ENCODE results near the gene SRD5A1. TPM values are rescaled to one million over a fixed set of nuclear protein-coding genes. Genes with fewer than 3 reads are reported as not detected.

SRD5A1 gene
- total RNA-seq, 1 donor from 2014 or later = 8.0 TPM

DNA sequence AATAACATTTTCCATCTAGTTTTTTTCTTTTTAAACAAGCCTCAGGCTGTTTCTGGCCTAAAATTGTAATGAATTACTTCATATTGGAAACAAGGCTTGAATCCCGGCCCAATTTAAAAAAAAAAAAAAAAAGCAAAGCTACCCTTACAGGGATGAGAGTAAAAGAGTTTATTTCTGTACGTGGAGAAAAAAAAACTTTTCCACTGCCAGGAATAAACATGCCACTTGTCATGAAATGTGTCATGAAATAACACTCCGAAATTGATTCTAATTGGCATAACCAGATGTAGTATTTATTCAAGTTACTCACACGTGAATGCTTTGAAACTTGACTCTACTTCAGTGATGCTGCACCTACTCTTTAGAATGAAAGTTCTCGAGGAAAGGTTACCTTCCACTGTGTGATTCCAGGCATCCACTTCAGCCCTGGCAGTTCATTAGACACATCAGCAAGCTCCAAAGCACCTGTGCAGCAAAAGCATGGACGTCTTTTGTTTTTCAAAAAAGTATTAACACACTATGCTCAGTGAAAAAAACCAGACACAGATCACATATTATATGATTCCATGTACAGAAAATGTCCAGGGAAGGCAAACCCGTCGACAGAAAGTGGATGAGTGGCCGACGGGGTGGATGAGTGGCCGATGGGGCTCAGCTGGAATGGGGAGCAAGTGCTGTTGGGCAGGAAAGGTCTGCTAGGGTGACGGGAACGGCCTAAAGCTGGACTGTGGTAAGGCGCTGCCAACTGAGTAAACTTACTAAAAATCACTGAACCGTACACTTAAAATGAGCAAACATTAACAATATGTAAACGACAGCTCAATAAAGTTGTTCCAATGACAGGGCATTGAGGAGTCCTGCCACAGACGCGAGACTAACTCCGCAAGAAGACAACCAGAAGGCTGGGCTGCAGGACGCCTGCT is 21.6 kb upstream of the SRD5A1 start:
- Histone ChIP-seq H3K4me3 (no peak overlapping the region), H3K27ac (no peak overlapping the region), H3K27me3 (no peaks in the 10 kb centered on the region), H3K9me3 (no peaks in the 10 kb centered on the region), H3K36me3 (peaks cover 99% of the 10 kb centered on the region), H3K4me1 (no peaks in the 10 kb centered on the region)
- DNase-seq (no peak), ATAC-seq (no peak)
- intact Hi-C loops (cut with DNase I) = no loop called here
- TF ChIP-seq, protein P1, sequence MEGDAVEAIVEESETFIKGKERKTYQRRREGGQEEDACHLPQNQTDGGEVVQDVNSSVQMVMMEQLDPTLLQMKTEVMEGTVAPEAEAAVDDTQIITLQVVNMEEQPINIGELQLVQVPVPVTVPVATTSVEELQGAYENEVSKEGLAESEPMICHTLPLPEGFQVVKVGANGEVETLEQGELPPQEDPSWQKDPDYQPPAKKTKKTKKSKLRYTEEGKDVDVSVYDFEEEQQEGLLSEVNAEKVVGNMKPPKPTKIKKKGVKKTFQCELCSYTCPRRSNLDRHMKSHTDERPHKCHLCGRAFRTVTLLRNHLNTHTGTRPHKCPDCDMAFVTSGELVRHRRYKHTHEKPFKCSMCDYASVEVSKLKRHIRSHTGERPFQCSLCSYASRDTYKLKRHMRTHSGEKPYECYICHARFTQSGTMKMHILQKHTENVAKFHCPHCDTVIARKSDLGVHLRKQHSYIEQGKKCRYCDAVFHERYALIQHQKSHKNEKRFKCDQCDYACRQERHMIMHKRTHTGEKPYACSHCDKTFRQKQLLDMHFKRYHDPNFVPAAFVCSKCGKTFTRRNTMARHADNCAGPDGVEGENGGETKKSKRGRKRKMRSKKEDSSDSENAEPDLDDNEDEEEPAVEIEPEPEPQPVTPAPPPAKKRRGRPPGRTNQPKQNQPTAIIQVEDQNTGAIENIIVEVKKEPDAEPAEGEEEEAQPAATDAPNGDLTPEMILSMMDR (IDR thresholded peaks at IDR 0.05) = no peak

DNA sequence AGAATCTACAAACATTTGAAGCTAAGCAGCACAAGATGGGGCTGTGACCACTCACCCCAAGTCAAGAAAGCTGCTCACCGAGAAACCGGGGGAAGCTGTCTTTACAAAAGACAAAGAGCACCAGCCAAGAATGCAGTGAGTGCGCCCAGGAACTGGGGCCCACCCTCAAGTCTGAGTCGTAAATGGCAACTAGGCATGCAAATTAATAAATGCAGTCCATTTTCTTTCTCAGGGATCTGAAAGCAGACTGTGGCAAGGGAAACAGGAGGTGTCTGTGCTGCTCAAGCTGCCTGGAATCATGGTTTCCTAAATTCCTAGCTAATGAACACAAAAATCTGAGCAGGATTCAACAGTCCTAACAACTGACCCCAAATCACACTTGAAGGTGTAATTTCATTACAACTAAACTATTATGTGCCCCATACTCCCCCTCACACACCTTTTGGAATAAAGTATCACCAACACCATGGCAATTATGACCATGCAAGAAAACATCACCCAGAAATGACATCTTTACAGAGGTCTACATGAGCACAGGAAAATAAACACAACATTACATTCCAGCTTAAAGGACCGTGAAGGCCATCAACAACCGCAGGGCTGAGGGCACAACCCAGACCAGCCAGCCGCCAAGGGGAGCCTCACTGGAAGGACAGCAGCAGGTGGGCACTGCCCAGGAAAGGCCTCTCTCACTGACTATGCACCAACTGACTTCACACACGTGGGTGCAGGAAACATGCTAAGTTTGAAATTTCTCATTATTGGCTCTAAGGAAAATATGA is 18.0 kb upstream of the SRD5A1 start:
- TF ChIP-seq, protein P1 (IDR thresholded peaks at IDR 0.05) = no peak
- ATAC-seq = no peak
- H3K27me3 ChIP-seq = no peaks in the 10 kb centered on the region
- intact Hi-C loops (cut with DNase I) = no loop called here
- H3K36me3 ChIP-seq = peaks cover 100% of the 10 kb centered on the region
- no peaks in the 10 kb centered on the region for H3K9me3 ChIP-seq
- no peak overlapping the region for H3K4me3 ChIP-seq
- H3K4me1 ChIP-seq = no peaks in the 10 kb centered on the region
- no peak for DNase-seq
- no peak overlapping the region for H3K27ac ChIP-seq

DNA sequence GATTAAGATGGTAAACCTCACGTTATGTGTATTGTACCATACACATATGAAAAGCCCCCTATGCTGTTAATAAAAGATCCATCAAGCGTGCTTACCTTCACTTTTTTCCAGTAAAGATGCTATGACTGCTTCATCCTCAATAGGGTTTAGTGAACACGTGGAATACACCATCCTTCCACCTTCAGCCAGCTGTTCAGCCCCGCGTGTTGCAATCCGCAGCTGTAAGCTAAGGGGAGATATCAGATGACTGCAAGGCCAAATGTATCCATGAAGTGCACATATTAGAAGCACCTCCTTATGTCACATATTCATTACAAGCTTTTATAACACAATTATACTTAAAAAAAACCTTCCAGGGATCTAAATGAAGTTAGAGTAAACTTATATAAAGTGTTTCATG is 16.6 kb upstream of the SRD5A1 start:
- H3K4me1 ChIP-seq = no peaks in the 10 kb centered on the region
- ATAC-seq (no peak), DNase-seq (no peak)
- TF ChIP-seq, protein P1 (IDR thresholded peaks at IDR 0.05) = no peak
- no peak overlapping the region for H3K27ac ChIP-seq
- H3K36me3 ChIP-seq = peaks cover 100% of the 10 kb centered on the region
- H3K4me3 ChIP-seq = no peak overlapping the region
- no peaks in the 10 kb centered on the region for H3K27me3 ChIP-seq
- no peaks in the 10 kb centered on the region for H3K9me3 ChIP-seq
- intact Hi-C loops (cut with DNase I) = no loop called here

DNA sequence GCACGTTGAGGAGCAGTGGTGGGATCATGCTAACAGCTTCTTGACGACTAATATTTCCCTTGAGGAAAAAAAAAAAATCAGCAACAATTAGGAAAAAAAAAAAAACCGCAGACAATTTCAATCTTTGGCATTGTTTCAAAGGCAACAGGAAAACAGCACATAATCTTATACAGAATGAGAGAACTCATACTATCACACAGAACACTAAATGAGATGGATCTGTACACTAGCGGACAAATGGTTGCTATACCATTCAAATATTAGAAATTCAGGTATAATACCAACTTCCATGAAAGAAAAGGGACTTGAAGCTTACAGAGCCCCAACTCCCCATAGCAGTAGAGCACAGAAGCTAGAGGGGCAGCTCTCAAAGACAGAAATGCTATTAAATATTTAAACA is 10.0 kb upstream of the SRD5A1 start:
- Histone ChIP-seq H3K36me3 (peaks cover 85% of the 10 kb centered on the region), H3K27me3 (no peaks in the 10 kb centered on the region), H3K4me1 (no peaks in the 10 kb centered on the region), H3K27ac (no peak overlapping the region), H3K4me3 (no peak overlapping the region), H3K9me3 (no peaks in the 10 kb centered on the region)
- DNase-seq = no peak
- intact Hi-C loops (cut with DNase I) = no loop called here
- no peak for ATAC-seq
- TF ChIP-seq, protein P1 (IDR thresholded peaks at IDR 0.05) = no peak

DNA sequence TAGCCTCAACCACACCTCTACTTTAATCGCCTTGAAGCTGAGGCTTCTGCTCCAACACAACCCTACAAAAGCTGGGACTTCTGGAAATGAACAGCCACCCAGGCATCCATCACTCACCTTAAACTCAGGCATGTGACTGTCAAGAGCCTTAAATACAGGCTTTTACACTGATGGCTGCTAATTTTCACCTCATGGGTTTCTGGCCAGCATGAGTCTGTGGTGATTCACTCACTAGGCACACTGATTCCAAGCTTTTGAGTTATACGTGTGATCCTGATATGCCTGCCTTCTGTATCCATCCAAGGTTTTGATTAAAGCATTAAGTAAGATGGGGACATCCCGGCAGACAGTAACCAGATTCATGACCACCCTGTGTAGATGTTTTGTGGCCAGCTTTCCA is 9.3 kb upstream of the SRD5A1 start:
- intact Hi-C loops (cut with DNase I) = no loop called here
- Histone ChIP-seq H3K27me3 (no peaks in the 10 kb centered on the region), H3K4me1 (no peaks in the 10 kb centered on the region), H3K27ac (no peak overlapping the region), H3K36me3 (peaks cover 85% of the 10 kb centered on the region), H3K9me3 (no peaks in the 10 kb centered on the region), H3K4me3 (no peak overlapping the region)
- DNase-seq (no peak), ATAC-seq (no peak)
- TF ChIP-seq, protein P1 (IDR thresholded peaks at IDR 0.05) = no peak
